22Rv1 (cell line): ENCODE data around the gene BTF3L4.

ENCODE experiments used
- ZFX ChIP-seq: fragments of 450-650 bp; IDR thresholded peaks from 2 replicates; pipeline ENCODE4 v1.6.1; 2017; ENCODE audit warnings: antibody characterized with exemption, borderline replicate concordance
- TF ChIP-seq, protein P1 (sequence below): fragments of 450-650 bp; IDR thresholded peaks from 2 replicates; pipeline ENCODE4 v1.5.1; 2017; ENCODE audit warnings: mild to moderate bottlenecking

DNA sequence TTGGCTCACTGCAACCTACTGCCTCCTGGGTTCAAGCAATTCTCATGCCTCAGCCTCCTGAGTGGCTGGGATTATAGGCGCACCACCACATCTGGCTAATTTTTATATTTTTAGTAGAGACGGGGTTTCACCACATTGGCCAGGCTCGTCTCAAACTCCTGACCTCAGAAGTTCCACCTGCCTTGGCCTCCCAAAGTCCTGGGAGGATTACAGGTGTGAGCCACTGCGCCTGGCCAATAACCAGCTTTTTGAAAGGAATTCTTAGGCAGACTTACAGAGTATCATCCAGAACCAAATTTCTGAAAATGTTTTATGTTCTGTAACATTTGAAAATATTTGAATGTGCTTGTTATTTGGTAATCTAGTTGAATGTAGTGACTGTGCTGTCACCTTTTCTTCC is 14.6 kb downstream of the BTF3L4 start:
- TF ChIP-seq, protein P1, sequence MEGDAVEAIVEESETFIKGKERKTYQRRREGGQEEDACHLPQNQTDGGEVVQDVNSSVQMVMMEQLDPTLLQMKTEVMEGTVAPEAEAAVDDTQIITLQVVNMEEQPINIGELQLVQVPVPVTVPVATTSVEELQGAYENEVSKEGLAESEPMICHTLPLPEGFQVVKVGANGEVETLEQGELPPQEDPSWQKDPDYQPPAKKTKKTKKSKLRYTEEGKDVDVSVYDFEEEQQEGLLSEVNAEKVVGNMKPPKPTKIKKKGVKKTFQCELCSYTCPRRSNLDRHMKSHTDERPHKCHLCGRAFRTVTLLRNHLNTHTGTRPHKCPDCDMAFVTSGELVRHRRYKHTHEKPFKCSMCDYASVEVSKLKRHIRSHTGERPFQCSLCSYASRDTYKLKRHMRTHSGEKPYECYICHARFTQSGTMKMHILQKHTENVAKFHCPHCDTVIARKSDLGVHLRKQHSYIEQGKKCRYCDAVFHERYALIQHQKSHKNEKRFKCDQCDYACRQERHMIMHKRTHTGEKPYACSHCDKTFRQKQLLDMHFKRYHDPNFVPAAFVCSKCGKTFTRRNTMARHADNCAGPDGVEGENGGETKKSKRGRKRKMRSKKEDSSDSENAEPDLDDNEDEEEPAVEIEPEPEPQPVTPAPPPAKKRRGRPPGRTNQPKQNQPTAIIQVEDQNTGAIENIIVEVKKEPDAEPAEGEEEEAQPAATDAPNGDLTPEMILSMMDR, result no peak
- TF ChIP-seq ZFX, result no peak
